IPS-18a (cell line): ENCODE measurements around the gene MRPS23.

ENCODE experiments used
- H3K27ac ChIP-seq: one replicate; pipeline ENCODE4 v1.5.1; 2013; ENCODE audit warnings: low read length
- H3K27me3 ChIP-seq: one replicate; pipeline ENCODE4 v1.6.1; 2013; ENCODE audit warnings: mild to moderate bottlenecking, low read length; ENCODE audit not compliant: control insufficient read depth, insufficient read depth
- H3K36me3 ChIP-seq: one replicate; pipeline ENCODE4 v1.6.1; 2013; ENCODE audit warnings: low read depth, low read length; ENCODE audit not compliant: control insufficient read depth
- H3K4me1 ChIP-seq: one replicate; pipeline ENCODE4 v1.6.1; 2013; ENCODE audit warnings: low read depth, low read length; ENCODE audit not compliant: control insufficient read depth
- H3K4me3 ChIP-seq: one replicate; pipeline ENCODE4 v1.5.1; 2013; ENCODE audit warnings: low read length
- H3K9ac ChIP-seq: one replicate; pipeline ENCODE4 v1.6.1; 2013; ENCODE audit warnings: mild to moderate bottlenecking, low read length, moderate library complexity
- H3K9me3 ChIP-seq: one replicate; pipeline ENCODE4 v1.6.1; 2013; ENCODE audit warnings: low read depth, low read length; ENCODE audit not compliant: control insufficient read depth

The MRPS23 gene

DNA sequence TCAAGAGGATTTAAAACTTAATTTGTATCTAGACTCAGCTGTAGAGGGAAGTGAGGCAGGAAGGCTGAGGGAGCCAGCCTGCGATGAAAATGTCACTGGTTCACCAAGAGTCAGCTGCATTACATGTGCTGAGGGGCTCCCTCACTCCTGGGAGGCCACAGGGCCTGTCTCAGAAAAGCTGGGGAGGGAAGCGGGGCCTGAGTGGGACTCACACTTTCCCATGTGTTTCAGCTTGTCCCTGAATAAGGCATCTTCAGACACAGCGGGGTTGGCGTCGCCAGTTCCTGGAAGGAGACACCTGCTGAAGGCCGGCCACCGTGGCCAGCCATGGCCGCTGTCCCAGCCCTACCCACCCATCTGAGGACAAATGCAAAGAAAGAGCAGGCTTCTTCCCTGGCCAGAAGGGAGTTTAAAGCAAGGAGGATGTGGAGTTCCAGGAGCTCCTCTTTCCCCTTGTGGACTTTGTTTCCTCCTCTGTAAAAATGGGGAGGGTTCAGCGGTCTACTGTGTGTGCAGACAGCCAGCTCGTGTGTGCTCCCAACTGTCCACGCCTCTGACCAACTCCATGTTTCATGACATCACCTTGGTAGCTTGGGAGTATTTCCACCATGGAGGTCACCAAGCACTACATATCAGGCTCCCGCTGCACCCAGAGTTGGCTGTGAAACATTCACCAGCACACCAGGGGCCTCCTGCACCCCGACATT, 19.2 kb upstream of the MRPS23 start:
- Histone ChIP-seq H3K9ac (no peak overlapping the region), H3K36me3 (no peaks in the 10 kb centered on the region), H3K4me1 (peaks cover 10% of the 10 kb centered on the region), H3K9me3 (no peaks in the 10 kb centered on the region), H3K27me3 (peaks cover 7% of the 10 kb centered on the region), H3K4me3 (no peak overlapping the region), H3K27ac (no peak overlapping the region)

- H3K36me3 ChIP-seq: no peaks in the 10 kb centered on the region
- H3K4me3 ChIP-seq: no peak overlapping the region
- H3K4me1 ChIP-seq: peaks cover 7% of the 10 kb centered on the region
- H3K27me3 ChIP-seq: peaks cover 1% of the 10 kb centered on the region
- no peak overlapping the region for H3K9ac ChIP-seq
- no peaks in the 10 kb centered on the region for H3K9me3 ChIP-seq
- no peak overlapping the region for H3K27ac ChIP-seq
These were observed 18.4 kb upstream of the MRPS23 start for GRCh38 chr17:57868007-57868909.

DNA sequence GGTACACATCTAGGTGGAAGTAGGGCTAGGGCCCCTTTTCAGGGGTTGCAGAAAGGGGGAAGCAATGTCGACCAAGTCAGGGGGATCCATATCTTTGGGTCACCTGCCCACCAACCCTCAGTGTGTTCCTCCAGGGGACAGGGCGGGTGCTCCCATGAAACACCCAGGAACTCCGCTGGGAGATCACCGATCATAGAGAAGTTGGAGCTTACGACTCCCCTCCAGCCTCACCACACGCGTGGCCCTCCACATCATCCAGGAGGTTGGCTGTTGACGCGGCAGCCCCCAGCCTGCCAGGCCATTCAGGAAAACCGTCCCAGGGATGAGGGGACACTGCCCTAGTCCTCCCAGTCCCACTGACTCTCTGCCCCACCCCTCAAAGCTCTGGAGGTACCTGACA, 17.3 kb upstream of the MRPS23 start:
- no peaks in the 10 kb centered on the region for H3K9me3 ChIP-seq
- peaks cover 13% of the 10 kb centered on the region for H3K27me3 ChIP-seq
- no peak overlapping the region for H3K27ac ChIP-seq
- no peak overlapping the region for H3K4me3 ChIP-seq
- no peaks in the 10 kb centered on the region for H3K36me3 ChIP-seq
- H3K9ac ChIP-seq: no peak overlapping the region
- H3K4me1 ChIP-seq: peaks cover 15% of the 10 kb centered on the region

- H3K4me3 ChIP-seq: no peak overlapping the region
These were observed 16.9 kb upstream of the MRPS23 start for GRCh38 chr17:57866723-57867122.

DNA sequence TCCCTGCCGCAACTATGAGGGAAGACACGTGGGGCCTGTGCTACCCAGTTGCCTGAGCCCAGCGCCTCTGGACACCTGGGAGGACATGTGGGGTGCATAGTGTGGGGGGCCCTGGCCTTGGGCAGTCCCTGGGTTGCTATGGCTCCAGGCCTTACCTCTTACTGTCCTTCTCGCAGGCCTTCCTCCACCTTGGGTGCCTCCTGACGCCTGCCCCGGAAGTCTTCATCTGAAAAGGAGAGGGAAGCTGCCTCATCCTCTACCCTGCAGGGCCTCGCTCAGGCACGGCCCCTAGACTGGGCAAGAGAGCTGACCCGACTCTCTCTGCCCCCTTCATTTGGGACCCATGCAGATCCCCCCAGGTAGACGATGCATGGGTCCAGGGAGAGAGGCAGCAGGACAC, 16.5 kb upstream of the MRPS23 start:
- Histone ChIP-seq H3K27me3 (peaks cover 20% of the 10 kb centered on the region), H3K4me1 (peaks cover 17% of the 10 kb centered on the region), H3K27ac (no peak overlapping the region), H3K9me3 (no peaks in the 10 kb centered on the region), H3K4me3 (no peak overlapping the region), H3K36me3 (no peaks in the 10 kb centered on the region), H3K9ac (no peak overlapping the region)

More at GRCh38 chr17:57866723-57867122, 16.9 kb upstream of the MRPS23 start:
- Histone ChIP-seq H3K4me1 (peaks cover 15% of the 10 kb centered on the region), H3K9ac (no peak overlapping the region), H3K27ac (no peak overlapping the region), H3K36me3 (no peaks in the 10 kb centered on the region), H3K27me3 (peaks cover 16% of the 10 kb centered on the region), H3K9me3 (no peaks in the 10 kb centered on the region)

- Histone ChIP-seq H3K27me3 (peaks cover 31% of the 10 kb centered on the region), H3K9me3 (no peaks in the 10 kb centered on the region), H3K9ac (no peak overlapping the region), H3K27ac (no peak overlapping the region), H3K4me3 (no peak overlapping the region), H3K36me3 (no peaks in the 10 kb centered on the region), H3K4me1 (peaks cover 26% of the 10 kb centered on the region)
These were observed 14.4 kb upstream of the MRPS23 start for GRCh38 chr17:57864273-57864672.

DNA sequence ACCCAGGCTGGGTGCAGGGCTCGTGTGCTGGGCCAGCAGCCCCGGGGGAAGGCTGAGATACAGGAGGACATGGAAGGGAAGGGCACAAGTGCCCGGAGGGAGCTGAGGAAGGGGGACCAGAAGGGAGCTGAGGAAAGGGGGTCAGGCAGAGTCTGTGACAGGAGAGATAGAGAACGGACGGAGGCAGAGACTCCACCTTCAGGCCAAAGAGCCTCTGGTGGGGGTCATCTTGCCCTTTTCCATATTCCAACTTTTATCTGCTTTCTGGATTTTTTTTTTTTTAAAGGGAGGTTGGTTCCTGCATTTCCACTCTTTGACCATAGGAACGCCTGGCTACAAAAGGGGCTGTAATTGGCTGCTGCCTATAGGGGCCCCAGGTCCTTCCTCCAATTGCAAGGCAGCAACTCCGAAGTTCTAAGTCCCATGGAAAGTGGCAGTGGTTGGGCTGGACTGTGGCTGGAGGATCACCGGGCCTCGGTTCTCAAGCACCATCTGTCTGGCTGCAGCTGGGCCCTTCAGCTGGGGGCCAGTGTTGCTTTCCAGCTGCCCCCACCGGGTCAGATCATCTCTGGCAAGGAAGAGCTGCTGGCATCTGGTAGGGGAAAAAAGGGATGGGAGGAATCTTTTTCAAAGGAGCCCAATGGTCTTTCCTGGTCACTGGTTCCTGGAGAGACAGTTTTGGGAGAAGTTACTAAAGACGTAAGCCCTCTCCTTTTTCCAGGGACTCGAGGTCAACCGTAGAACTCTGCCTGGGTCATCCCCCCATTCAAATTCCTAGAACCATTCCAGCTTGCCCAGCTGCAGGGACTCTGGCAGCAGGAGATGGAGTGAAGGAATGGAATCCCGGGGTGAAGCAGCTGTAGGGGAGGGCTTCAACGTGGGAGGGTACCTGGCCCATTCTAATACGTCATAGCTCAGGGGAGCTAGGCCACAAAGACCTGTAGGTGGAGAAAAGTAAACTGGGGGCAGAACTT, 13.1 kb upstream of the MRPS23 start:
- Histone ChIP-seq H3K27ac (no peak overlapping the region), H3K36me3 (no peaks in the 10 kb centered on the region), H3K9me3 (no peaks in the 10 kb centered on the region), H3K4me1 (peaks cover 23% of the 10 kb centered on the region), H3K9ac (no peak overlapping the region), H3K27me3 (peaks cover 31% of the 10 kb centered on the region), H3K4me3 (no peak overlapping the region)

DNA sequence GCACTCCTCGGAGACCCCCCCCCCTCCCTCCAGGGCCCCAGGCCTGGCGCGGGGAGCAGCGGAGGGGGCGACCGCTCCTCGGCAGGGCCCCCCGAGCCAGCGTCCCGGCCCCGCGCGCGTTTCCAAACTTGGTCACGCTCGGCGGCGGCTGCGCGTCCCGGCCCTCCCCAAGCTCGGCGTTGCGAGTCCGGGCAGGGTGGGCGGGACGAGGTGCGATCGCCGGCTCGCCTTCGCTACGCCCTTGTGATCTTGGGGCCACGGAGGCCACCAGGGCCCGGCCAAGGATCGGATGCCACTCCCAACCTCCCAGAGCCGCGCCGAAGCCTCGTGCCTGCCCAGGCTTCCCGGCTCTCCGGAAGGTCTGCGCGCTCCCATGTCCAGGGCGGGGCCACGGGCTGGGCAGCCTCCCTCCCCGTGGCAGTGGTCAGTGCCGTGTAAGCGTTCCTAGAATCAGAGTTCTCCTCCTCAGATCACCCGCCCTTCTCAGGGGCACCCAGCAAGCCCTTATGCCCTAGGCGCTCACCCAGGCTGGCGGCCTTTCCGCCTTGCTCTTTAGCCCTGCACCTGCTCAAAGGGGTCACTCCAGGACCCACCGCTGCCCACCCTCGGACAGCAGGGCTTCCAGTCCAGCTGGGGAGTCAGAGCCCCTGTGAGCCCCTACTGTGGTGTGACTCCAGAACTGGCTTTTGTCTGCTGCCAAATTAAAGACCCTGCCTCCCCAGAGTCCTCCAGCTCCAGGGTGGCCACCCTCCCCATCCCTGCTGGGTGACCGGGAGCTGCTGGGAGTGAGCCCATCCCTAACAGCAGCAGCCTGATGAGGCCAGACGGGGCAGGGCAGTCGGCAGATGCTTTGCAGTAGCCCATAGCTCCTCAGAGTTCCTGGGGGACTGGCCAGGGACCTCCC, 12.2 kb upstream of the MRPS23 start:
- peaks cover 31% of the 10 kb centered on the region for H3K27me3 ChIP-seq
- H3K27ac ChIP-seq: no peak overlapping the region
- peak overlapping the region; percentile 64 for H3K4me3 ChIP-seq
- no peaks in the 10 kb centered on the region for H3K9me3 ChIP-seq
- peak overlapping the region; percentile 4 for H3K9ac ChIP-seq
- H3K36me3 ChIP-seq: no peaks in the 10 kb centered on the region
- peaks cover 21% of the 10 kb centered on the region for H3K4me1 ChIP-seq

DNA sequence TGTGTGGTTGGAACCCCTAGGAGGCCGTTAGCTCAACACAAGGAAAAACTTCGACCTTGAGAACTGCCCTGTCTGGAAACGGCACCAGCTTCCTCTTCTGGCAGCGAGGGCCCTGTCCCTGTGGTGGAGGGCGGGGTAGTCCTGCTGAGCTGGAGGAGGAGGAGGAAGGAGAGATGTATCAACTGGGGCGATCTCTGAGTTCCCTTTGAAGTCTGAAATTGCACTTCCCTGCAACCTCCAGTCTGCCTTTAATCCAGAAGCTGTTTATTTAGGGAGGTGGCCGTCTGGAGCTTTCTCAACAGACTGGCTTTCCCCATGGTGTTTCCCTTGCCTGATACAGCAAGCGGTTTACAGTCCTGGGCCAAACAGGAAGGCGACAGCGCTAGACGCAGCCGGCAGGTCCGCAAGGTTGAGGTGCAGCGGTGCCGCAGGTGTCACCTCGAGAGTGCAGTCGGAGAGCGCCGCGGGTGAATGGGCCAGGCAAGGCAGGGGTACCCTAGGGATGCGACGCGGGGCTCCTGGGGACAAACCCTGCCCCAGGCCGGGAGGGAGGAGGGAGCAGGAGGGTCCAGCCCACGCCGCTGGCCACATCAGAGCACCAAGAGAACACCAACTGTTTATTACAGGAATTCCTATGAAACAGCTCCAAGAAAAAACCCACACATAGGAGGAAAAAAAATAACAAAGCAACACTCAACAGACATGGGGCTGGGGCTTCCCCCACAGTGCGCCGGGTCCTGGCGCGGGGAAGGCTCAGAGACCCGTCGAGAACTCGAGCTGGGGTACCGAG, 11.4 kb upstream of the MRPS23 start:
- Histone ChIP-seq H3K4me3 (peak overlapping the region; percentile 64), H3K9ac (peak overlapping the region; percentile 4), H3K27me3 (peaks cover 31% of the 10 kb centered on the region), H3K4me1 (peaks cover 21% of the 10 kb centered on the region), H3K9me3 (no peaks in the 10 kb centered on the region), H3K36me3 (no peaks in the 10 kb centered on the region), H3K27ac (no peak overlapping the region)

GRCh38 chr17:57860414-57860999, 10.7 kb upstream of the MRPS23 start:
- H3K36me3 ChIP-seq: no peaks in the 10 kb centered on the region
- peaks cover 31% of the 10 kb centered on the region for H3K27me3 ChIP-seq
- no peak overlapping the region for H3K27ac ChIP-seq
- H3K4me3 ChIP-seq: peak overlapping the region; percentile 64
- H3K9ac ChIP-seq: no peak overlapping the region
- H3K9me3 ChIP-seq: no peaks in the 10 kb centered on the region
- H3K4me1 ChIP-seq: peaks cover 21% of the 10 kb centered on the region
